Peyer's patch (tissue), 4 donors: ENCODE results near the gene SAPCD2. TPM values are rescaled to one million over a fixed set of nuclear protein-coding genes. Genes with fewer than 3 reads are reported as not detected.
A peak's percentile ranks its signal among the peaks of the same experiment; 100 is the strongest.

Experiments
- DNase-seq, 3 donors: peaks; one replicate each; pipeline ENCODE4 v3.0.0-alpha.2; 2017 to 2019
- H3K27ac ChIP-seq, 4 donors: fragments of 200-600 bp; sonication (generic); one replicate each; pipeline ENCODE4 v1.5.1; 2016 to 2019
- H3K27me3 ChIP-seq, 2 donors: fragments of 200-600 bp; sonication (generic); one replicate each; pipeline ENCODE4 v1.5.1; 2019
- H3K36me3 ChIP-seq, 3 donors: fragments of 200-600 bp; sonication (generic); one replicate each; pipeline ENCODE4 v1.5.1; 2016 to 2019
- H3K4me1 ChIP-seq, 4 donors: fragments of 200-600 bp; sonication (generic); one replicate each; pipeline ENCODE4 v1.5.1; 2016 to 2019
- H3K4me3 ChIP-seq, 4 donors: fragments of 200-600 bp; sonication (generic); 1 replicate in 3 of 4; 2 replicates in 1 of 4; pipeline ENCODE4 v1.5.1; 2016 to 2019; ENCODE audit warnings: mild to moderate bottlenecking in 1 of 4
- H3K9me3 ChIP-seq, 4 donors: fragments of 200-600 bp; sonication (generic); one replicate each; pipeline ENCODE4 v1.5.1; 2016 to 2019; ENCODE audit warnings: mild to moderate bottlenecking in 1 of 4
- POLR2A ChIP-seq, 2 donors: fragments of 450-650 bp; IDR thresholded peaks; one replicate each; pipeline ENCODE4 v1.5.1; 2017; ENCODE audit warnings: antibody characterized with exemption in 2 of 2, mild to moderate bottlenecking in 2 of 2, moderate library complexity in 2 of 2
- total RNA-seq, 4 donors: library from RNA; depleted of rRNA; stranded (reverse); fragments of >200 nt; gene quantifications; one replicate each; pipeline ENCODE4 v1.1.0, GENCODE V29; 2016
- TF ChIP-seq, protein P1 (sequence below), 6 experiments: fragments of 450-650 bp in 4 of 6; fragments of 200-600 bp in 2 of 6; sonication (generic) in 1 of 6; IDR thresholded peaks; one replicate each; pipeline ENCODE4 v1.5.1; 2017 to 2019; ENCODE audit warnings: antibody characterized with exemption in 6 of 6, mild to moderate bottlenecking in 3 of 6, moderate library complexity in 1 of 6

SAPCD2 gene
- total RNA-seq, 4 donors from 2014 or later, result 5.6 to 12.4 (median 7.9) TPM

- DNase-seq, result peak; percentile 74 to 92 (median 91)
- peaks cover 0 to 40% (median 14%) of the 10 kb centered on the region in 4 donors for H3K4me1 ChIP-seq
- H3K27me3 ChIP-seq, result peaks cover 0 to 8% of the 10 kb centered on the region in 2 donors
- no peaks in the 10 kb centered on the region for H3K36me3 ChIP-seq
- H3K9me3 ChIP-seq, result no peaks in the 10 kb centered on the region
- no peak overlapping the region for H3K4me3 ChIP-seq
- TF ChIP-seq POLR2A (IDR thresholded peaks at IDR 0.05), result no peak
- TF ChIP-seq, protein P1, sequence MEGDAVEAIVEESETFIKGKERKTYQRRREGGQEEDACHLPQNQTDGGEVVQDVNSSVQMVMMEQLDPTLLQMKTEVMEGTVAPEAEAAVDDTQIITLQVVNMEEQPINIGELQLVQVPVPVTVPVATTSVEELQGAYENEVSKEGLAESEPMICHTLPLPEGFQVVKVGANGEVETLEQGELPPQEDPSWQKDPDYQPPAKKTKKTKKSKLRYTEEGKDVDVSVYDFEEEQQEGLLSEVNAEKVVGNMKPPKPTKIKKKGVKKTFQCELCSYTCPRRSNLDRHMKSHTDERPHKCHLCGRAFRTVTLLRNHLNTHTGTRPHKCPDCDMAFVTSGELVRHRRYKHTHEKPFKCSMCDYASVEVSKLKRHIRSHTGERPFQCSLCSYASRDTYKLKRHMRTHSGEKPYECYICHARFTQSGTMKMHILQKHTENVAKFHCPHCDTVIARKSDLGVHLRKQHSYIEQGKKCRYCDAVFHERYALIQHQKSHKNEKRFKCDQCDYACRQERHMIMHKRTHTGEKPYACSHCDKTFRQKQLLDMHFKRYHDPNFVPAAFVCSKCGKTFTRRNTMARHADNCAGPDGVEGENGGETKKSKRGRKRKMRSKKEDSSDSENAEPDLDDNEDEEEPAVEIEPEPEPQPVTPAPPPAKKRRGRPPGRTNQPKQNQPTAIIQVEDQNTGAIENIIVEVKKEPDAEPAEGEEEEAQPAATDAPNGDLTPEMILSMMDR (IDR thresholded peaks at IDR 0.05), result peak; percentile 75 to 89 (median 85)
- H3K27ac ChIP-seq, result peak overlapping the region in 1 of 4 donors; percentile 72
These were observed 2.4 kb downstream of the SAPCD2 start for GRCh38 chr9:137067860-137068538.

DNA sequence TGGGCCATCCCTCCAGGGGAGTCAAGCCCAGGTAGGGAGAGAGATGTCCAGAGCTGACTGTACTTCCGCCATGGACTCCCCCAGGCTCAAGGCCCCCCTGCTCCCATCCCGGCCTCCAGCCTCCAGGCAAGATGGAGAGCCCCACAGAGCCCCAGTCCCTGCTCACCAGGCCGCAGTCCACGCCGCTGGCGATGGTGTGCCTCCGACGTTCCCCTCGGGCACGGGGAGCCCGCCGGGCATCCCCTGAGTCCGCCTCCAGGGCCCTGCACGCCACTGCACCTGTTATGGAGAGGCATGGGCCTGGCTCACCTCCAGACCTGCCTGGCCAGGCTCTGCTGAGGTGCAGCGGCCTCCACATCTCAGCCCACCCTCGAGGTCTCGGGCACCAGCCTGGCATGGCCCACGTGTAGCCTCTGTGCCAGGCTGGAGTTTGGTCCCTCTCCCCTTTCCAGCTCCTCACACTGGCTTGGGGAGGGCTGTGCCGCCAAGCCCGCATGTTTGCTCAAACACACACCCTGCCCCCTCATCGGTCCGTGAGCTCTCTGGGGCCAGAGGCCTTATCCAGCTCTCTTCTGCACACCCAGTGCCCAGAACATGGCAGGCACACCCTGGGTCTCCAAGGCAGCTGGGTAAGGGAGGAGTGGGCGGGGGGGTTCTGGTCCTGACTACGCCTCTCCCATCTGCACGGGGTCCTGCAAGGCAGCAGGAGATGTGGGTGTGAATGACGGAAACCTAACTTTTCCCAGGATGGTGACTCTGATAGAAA lies 4.1 kb downstream of the SAPCD2 start:
- H3K4me1 ChIP-seq, result peaks cover 0 to 37% (median 14%) of the 10 kb centered on the region in 4 donors
- no peaks in the 10 kb centered on the region for H3K9me3 ChIP-seq
- no peaks in the 10 kb centered on the region for H3K36me3 ChIP-seq
- no peak overlapping the region for H3K27ac ChIP-seq
- DNase-seq, result no peak
- H3K27me3 ChIP-seq, result peaks cover 0 to 8% of the 10 kb centered on the region in 2 donors
- H3K4me3 ChIP-seq, result no peak overlapping the region
- TF ChIP-seq, protein P1 (IDR thresholded peaks at IDR 0.05), result no peak

DNA sequence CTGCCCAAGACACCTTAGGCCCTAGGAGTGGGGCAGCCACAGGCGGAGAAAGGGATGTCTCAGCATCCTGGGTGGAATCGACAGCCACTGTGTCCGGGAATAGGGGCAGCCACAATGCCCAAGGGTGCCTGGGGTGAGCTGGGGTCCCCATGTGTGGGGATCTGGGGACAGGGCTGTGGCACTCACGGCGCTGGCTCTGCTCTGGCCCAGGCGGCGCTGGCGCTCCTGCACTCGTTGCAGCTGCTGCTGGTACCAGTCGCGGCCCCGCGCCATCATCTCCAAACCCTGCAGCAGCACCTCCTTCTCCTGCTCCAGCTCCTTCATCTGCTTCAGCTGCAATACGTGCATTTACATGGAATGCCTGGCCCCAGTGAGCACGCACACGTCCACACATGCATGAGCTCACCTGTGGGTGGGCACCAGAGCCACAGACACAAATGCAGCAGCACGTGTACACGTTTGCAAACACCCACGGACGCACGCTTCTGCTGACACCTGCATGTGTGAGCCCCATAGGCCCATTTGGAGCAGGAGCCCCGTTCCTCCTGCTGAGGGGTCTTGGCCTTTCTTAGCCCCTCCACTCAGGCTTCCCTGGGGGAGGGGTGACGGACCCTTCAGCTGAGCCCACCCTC lies 4.9 kb downstream of the SAPCD2 start:
- peaks cover 0 to 8% of the 10 kb centered on the region in 2 donors for H3K27me3 ChIP-seq
- no peak overlapping the region for H3K27ac ChIP-seq
- TF ChIP-seq POLR2A (IDR thresholded peaks at IDR 0.05), result no peak
- TF ChIP-seq, protein P1 (IDR thresholded peaks at IDR 0.05), result no peak
- no peak for DNase-seq
- no peak overlapping the region for H3K4me3 ChIP-seq
- no peaks in the 10 kb centered on the region for H3K36me3 ChIP-seq
- H3K9me3 ChIP-seq, result no peaks in the 10 kb centered on the region
- peaks cover 0 to 31% (median 10%) of the 10 kb centered on the region in 4 donors for H3K4me1 ChIP-seq

GRCh38 chr9:137064880-137065164 lies 5.5 kb downstream of the SAPCD2 start:
- H3K36me3 ChIP-seq, result no peaks in the 10 kb centered on the region
- H3K9me3 ChIP-seq, result no peaks in the 10 kb centered on the region
- TF ChIP-seq, protein P1 (IDR thresholded peaks at IDR 0.05), result no peak
- TF ChIP-seq POLR2A (IDR thresholded peaks at IDR 0.05), result no peak
- H3K27me3 ChIP-seq, result peaks cover 0 to 8% of the 10 kb centered on the region in 2 donors
- DNase-seq, result no peak
- no peak overlapping the region for H3K4me3 ChIP-seq
- peaks cover 0 to 27% (median 7%) of the 10 kb centered on the region in 4 donors for H3K4me1 ChIP-seq
- H3K27ac ChIP-seq, result no peak overlapping the region

DNA sequence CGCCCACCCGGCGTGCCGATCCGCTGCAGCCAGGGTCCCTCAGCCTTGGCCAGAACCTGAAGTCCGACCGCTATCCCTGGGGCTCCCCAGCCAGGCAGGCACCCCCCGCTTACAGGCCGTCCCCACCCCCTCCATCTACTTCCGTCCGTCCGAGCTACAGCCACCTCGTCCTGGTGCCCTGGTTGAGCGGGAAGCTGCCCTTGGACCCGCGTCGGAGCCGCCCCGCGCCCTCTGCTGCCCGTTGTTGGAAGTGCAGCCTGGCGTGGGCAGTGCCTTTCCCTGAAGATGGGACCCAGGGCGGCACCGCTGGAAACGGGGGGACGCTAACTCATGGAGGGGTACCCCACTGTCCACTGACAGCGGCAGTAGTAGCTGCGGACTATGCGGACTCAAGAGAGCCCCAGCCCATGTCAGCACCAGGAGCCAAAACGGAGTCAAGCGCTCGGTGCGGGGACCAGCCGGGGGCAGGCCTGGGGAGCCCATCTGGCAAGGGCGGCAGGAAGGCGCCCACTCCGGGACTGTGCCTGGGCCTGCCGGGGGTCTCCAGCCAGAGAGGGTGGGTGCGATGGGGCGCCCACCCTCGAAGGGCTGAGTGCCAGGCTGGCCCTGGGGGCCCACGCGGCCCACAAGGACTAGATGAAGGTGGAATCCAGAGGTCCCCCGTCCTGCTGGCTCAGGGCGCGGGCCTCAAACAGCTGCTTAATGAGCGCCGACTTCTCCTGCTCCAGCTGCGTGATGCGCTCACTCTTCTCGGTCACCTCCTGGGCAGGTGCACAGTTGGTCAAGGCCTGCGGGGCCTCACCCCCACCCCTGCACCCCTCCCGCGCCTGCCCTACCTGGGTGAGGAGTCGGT lies 6.1 kb downstream of the SAPCD2 start:
- H3K27me3 ChIP-seq, result peaks cover 0 to 4% of the 10 kb centered on the region in 2 donors
- no peaks in the 10 kb centered on the region for H3K36me3 ChIP-seq
- H3K9me3 ChIP-seq, result no peaks in the 10 kb centered on the region
- peaks cover 0 to 21% (median 3%) of the 10 kb centered on the region in 4 donors for H3K4me1 ChIP-seq
- H3K27ac ChIP-seq, result no peak overlapping the region
- no peak for TF ChIP-seq POLR2A (IDR thresholded peaks at IDR 0.05)
- TF ChIP-seq, protein P1 (IDR thresholded peaks at IDR 0.05), result peak; percentile 79 to 97 (median 96)
- DNase-seq, result peak; percentile 28 to 85 (median 83)
- H3K4me3 ChIP-seq, result no peak overlapping the region
